ENCODE measurements around the gene CCNYL1. TPM values are rescaled to one million over a fixed set of nuclear protein-coding genes. Genes with fewer than 3 reads are reported as not detected.
"Not testable (repeated sequence)": the region's sequence is repeated elsewhere in the genome, so short reads cannot be mapped to it uniquely, and the experiment has no call there.

Gene CCNYL1
- total RNA-seq, 1 donor = 10.8 TPM

DNA sequence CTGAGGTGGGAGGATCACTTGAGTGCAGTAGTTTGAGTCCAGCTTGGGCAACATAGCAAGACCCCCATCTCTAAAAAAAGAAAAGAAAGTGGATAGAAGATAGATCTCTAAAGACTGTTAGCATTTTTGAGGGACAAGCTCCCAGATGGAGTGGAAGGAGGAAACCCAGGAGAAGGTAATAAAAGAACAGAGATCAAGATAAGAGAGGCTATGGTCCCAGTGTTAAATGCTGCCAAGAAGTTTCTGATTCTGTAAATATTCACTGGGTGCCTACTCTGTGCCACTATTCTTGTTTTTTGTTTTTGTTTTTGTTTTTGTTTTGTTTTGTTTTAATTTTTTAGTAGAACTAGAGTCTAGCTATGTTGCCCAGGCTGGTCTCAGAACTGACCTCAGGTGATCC is 32.1 kb downstream of the CCNYL1 start:
- Histone ChIP-seq H3K9me3 (ENCODE audit: low read depth, low read length) (no peaks in the 10 kb centered on the region), H3K27me3 (ENCODE audit: insufficient read depth, low read length) (no peaks in the 10 kb centered on the region), H3K4me3 (ENCODE audit: low read length) (no peak overlapping the region), H3K4me1 (ENCODE audit: insufficient read depth, low read length) (no peaks in the 10 kb centered on the region)

- H3K9me3 ChIP-seq (ENCODE audit: low read depth, low read length) = no peaks in the 10 kb centered on the region
- H3K27me3 ChIP-seq (ENCODE audit: insufficient read depth, low read length) = no peaks in the 10 kb centered on the region
- H3K4me1 ChIP-seq (ENCODE audit: insufficient read depth, low read length) = no peaks in the 10 kb centered on the region
- no peak overlapping the region for H3K4me3 ChIP-seq (ENCODE audit: low read length)
Measured at GRCh38 chr2:207744050-207744449, 32.6 kb downstream of the CCNYL1 start.

GRCh38 chr2:207744451-207744850 is 33.0 kb downstream of the CCNYL1 start:
- Histone ChIP-seq H3K9me3 (ENCODE audit: low read depth, low read length) (no peaks in the 10 kb centered on the region), H3K27me3 (ENCODE audit: insufficient read depth, low read length) (no peaks in the 10 kb centered on the region)

GRCh38 chr2:207746131-207746530 is 34.7 kb downstream of the CCNYL1 start:
- Histone ChIP-seq H3K27me3 (ENCODE audit: insufficient read depth, low read length) (no peaks in the 10 kb centered on the region), H3K9me3 (ENCODE audit: low read depth, low read length) (no peaks in the 10 kb centered on the region), H3K4me1 (ENCODE audit: insufficient read depth, low read length) (no peaks in the 10 kb centered on the region), H3K4me3 (ENCODE audit: low read length) (no peak overlapping the region)

More at GRCh38 chr2:207744451-207744850, 33.0 kb downstream of the CCNYL1 start:
- Histone ChIP-seq H3K4me1 (ENCODE audit: insufficient read depth, low read length) (no peaks in the 10 kb centered on the region), H3K4me3 (ENCODE audit: low read length) (no peak overlapping the region)

GRCh38 chr2:207747653-207748560 is 36.5 kb downstream of the CCNYL1 start:
- Histone ChIP-seq H3K9me3 (ENCODE audit: low read depth, low read length) (no peaks in the 10 kb centered on the region), H3K27me3 (ENCODE audit: insufficient read depth, low read length) (no peaks in the 10 kb centered on the region), H3K4me3 (ENCODE audit: low read length) (no peak overlapping the region)

GRCh38 chr2:207748993-207749392 is 37.6 kb downstream of the CCNYL1 start:
- H3K9me3 ChIP-seq (ENCODE audit: low read depth, low read length) = no peaks in the 10 kb centered on the region
- no peaks in the 10 kb centered on the region for H3K4me1 ChIP-seq (ENCODE audit: insufficient read depth, low read length)
- no peaks in the 10 kb centered on the region for H3K27me3 ChIP-seq (ENCODE audit: insufficient read depth, low read length)
- no peak overlapping the region for H3K4me3 ChIP-seq (ENCODE audit: low read length)

More at GRCh38 chr2:207747653-207748560, 36.5 kb downstream of the CCNYL1 start:
- no peaks in the 10 kb centered on the region for H3K4me1 ChIP-seq (ENCODE audit: insufficient read depth, low read length)

DNA sequence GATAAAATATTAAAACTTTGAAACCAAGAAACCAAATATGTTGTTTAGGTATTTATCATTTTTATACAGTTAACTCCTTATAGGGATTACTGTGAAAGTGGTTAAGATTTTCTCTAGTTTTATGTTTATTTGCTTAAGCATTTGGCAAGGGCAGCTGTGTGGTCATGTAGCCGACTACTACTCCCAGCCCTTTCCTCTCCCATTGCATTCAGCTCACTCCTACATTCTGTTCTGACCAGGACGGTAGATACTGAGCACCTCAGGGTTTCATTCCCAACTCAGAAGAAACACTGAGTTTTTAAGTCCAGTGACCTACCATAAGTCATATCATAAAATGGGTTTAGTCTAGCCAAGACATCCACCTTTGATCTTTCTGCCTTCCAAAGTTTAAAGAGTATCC is 38.4 kb downstream of the CCNYL1 start:
- Histone ChIP-seq H3K4me1 (ENCODE audit: insufficient read depth, low read length) (no peaks in the 10 kb centered on the region), H3K9me3 (ENCODE audit: low read depth, low read length) (no peaks in the 10 kb centered on the region), H3K4me3 (ENCODE audit: low read length) (no peak overlapping the region), H3K27me3 (ENCODE audit: insufficient read depth, low read length) (no peaks in the 10 kb centered on the region)

DNA sequence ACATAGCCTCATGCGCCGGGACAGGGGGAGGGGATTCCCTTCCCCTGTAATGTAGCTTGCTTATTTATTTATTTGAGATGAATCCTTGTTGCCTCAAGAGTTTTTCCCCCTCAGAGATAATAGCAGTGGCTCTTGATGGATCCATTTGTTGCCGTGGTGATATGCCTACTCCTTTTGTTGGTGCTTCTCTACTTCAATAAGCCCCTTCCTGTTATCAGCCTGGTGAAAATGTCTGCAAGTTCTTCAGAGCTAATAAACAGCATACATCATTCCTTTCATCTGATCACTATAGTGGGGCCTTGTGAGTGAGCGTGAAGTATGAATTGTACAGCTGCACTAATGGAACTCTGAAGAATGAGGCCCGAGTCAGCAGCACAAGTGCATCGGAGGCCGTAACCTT is 38.9 kb downstream of the CCNYL1 start:
- no peaks in the 10 kb centered on the region for H3K9me3 ChIP-seq (ENCODE audit: low read depth, low read length)
- no peak overlapping the region for H3K4me3 ChIP-seq (ENCODE audit: low read length)
- no peaks in the 10 kb centered on the region for H3K27me3 ChIP-seq (ENCODE audit: insufficient read depth, low read length)
- H3K4me1 ChIP-seq (ENCODE audit: insufficient read depth, low read length) = no peaks in the 10 kb centered on the region

DNA sequence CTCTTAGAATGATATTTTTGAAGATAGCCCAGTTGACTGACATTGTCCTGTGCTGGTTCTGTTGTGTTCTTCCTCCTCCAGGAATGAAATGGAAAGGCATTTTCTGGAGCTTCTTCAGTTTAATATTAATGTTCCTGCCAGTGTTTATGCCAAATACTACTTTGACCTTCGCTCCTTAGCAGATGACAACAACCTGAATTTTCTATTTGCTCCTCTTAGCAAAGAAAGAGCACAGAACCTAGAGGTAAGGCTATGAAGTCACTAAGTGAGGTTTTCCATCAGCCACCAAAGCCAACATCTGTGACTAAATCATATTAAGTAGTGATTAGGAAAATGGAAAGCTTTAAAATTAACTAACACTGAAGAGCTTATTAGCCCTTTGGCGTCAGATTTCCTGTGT is 39.4 kb downstream of the CCNYL1 start:
- no peaks in the 10 kb centered on the region for H3K4me1 ChIP-seq (ENCODE audit: insufficient read depth, low read length)
- no peaks in the 10 kb centered on the region for H3K9me3 ChIP-seq (ENCODE audit: low read depth, low read length)
- no peak overlapping the region for H3K4me3 ChIP-seq (ENCODE audit: low read length)
- H3K27me3 ChIP-seq (ENCODE audit: insufficient read depth, low read length) = no peaks in the 10 kb centered on the region

DNA sequence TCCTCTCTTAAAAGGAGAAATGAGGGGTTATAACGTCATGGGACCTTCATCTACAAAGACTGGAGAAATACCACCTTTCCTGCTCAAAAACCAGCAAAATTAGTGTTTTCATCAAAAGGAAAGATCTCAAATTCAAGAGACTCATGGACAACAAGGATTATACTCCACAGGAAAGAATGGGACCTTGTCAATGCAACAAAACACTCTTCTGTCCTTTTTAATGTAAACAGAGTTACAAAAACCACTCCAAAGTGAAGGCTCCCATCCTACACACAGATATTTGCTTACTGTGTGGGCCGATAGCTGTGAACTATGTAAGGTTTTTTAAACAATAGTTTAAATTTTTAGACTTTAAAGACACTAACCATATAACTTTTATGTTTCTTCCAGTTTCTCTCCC is 42.2 kb downstream of the CCNYL1 start:
- not testable (repeated sequence) for H3K9me3 ChIP-seq (ENCODE audit: low read depth, low read length); H3K27me3 ChIP-seq (ENCODE audit: insufficient read depth, low read length); H3K4me1 ChIP-seq (ENCODE audit: insufficient read depth, low read length); H3K4me3 ChIP-seq (ENCODE audit: low read length)

GRCh38 chr2:207754498-207755383 is 43.3 kb downstream of the CCNYL1 start:
- no peak overlapping the region for H3K4me3 ChIP-seq (ENCODE audit: low read length)
- no peaks in the 10 kb centered on the region for H3K4me1 ChIP-seq (ENCODE audit: insufficient read depth, low read length)
- H3K9me3 ChIP-seq (ENCODE audit: low read depth, low read length) = no peaks in the 10 kb centered on the region
- H3K27me3 ChIP-seq (ENCODE audit: insufficient read depth, low read length) = no peaks in the 10 kb centered on the region

- no peaks in the 10 kb centered on the region for H3K27me3 ChIP-seq (ENCODE audit: insufficient read depth, low read length)
- H3K9me3 ChIP-seq (ENCODE audit: low read depth, low read length) = no peaks in the 10 kb centered on the region
- H3K4me3 ChIP-seq (ENCODE audit: low read length) = no peak overlapping the region
- no peaks in the 10 kb centered on the region for H3K4me1 ChIP-seq (ENCODE audit: insufficient read depth, low read length)
Measured at GRCh38 chr2:207758025-207758424, 46.6 kb downstream of the CCNYL1 start.

DNA sequence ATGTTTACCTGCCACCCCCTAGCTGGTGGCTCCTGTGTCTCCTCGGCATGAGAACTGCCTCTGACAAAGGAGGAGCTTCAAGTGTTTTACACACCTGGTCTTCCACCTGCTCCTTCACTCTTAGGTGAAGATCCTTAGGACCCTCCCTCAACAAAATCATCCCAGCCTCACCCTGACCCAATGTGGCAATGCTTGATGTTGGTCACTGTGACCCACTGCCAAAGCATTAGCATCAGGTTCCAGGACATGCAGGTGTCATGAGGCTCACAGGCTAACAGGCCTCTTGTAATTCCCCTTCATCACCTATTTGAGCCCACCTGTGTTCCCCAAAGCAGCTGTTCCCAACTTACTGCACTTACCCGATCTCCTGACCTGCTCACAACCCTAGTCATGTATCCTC is 48.5 kb downstream of the CCNYL1 start:
- Histone ChIP-seq H3K4me1 (ENCODE audit: insufficient read depth, low read length) (no peaks in the 10 kb centered on the region), H3K27me3 (ENCODE audit: insufficient read depth, low read length) (no peaks in the 10 kb centered on the region), H3K9me3 (ENCODE audit: low read depth, low read length) (no peaks in the 10 kb centered on the region), H3K4me3 (ENCODE audit: low read length) (no peak overlapping the region)

DNA sequence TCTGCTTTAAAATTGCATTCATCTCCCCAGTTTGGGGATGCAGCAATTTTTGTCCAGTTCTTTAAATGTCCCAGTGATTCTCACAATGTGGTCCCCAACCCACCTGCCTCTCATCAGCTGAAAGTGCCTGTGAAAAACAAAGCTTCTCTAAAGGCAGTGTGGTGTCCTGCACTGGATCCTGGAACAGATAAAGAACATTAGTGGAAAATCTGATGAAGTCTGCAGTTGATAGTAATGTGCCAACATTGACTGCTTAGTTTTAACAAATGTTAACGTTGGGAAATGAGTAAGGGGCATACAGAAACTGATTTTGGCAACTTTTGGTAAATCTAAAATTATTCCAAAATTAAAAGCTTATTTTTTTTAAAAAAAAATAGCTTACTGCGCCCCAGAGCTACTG is 49.0 kb downstream of the CCNYL1 start:
- H3K4me1 ChIP-seq (ENCODE audit: insufficient read depth, low read length) = no peaks in the 10 kb centered on the region
- H3K4me3 ChIP-seq (ENCODE audit: low read length) = no peak overlapping the region
- H3K27me3 ChIP-seq (ENCODE audit: insufficient read depth, low read length) = no peaks in the 10 kb centered on the region
- H3K9me3 ChIP-seq (ENCODE audit: low read depth, low read length) = no peaks in the 10 kb centered on the region

DNA sequence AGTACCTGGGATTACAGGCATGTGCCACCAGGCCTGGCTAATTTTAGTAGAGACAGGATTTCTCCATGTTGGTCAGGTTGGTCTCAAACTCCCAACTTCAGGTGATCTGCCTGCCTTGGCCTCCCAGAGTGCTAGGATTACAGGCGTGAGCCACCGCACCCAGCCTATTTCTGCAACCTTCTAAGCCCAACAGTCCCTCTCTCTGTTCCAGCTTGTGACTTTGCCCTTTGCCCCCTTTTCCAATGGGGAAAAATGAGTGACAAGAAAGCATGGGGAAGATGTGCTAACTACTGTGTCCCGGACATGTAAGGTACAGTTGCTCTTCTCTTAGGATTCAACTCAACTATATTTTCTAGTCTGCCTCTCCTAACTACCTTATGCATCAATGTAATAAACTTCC is 50.0 kb downstream of the CCNYL1 start:
- not testable (repeated sequence) for H3K4me3 ChIP-seq (ENCODE audit: low read length); H3K9me3 ChIP-seq (ENCODE audit: low read depth, low read length); H3K4me1 ChIP-seq (ENCODE audit: insufficient read depth, low read length); H3K27me3 ChIP-seq (ENCODE audit: insufficient read depth, low read length)

All from mononuclear cell (primary cell).